MCF 10A (cell line): ENCODE measurements around the gene GPN2. TPM values are rescaled to one million over a fixed set of nuclear protein-coding genes. Genes with fewer than 3 reads are reported as not detected.

Experiments
- BruUV-seq: library from RNA; stranded (reverse); fragments of 400-500 nt; replicated peaks from 2 replicates; lab custom pipeline; 2021; lab: Mats Ljungman, UMichigan
- CTCF ChIA-PET: fragments of 300-600 bp; sonication (Branson Sonifier 250); formaldehyde crosslinking; extraction: SDS; loops from one replicate; lab custom pipeline; 2021; ENCODE audit warnings: antibody characterized with exemption, inconsistent platforms; lab: Yijun Ruan, JAX
- POLR2A ChIA-PET: fragments of 300-600, 350-650 bp; sonication (Branson Sonifier 250); formaldehyde crosslinking; extraction: SDS; loops from one replicate; lab custom pipeline; 2020; ENCODE audit warnings: antibody characterized with exemption, inconsistent platforms; lab: Yijun Ruan, JAX
- DNase-seq: peaks from one replicate; pipeline ENCODE4 v3.0.0-alpha.2; 2018; ENCODE audit not compliant: unreplicated experiment
- H3K27ac Mint-ChIP-seq: one replicate; pipeline ENCODE4 v1.8.0; 2022; ENCODE audit warnings: mild to moderate bottlenecking, low read depth, mixed read lengths; ENCODE audit not compliant: unreplicated experiment
- H3K27me3 Mint-ChIP-seq: one replicate; pipeline ENCODE4 v1.8.0; 2022; ENCODE audit warnings: mixed read lengths; ENCODE audit not compliant: insufficient read depth, unreplicated experiment
- H3K36me3 Mint-ChIP-seq: one replicate; pipeline ENCODE4 v1.8.0; 2022; ENCODE audit warnings: mild to moderate bottlenecking, moderate library complexity, mixed read lengths; ENCODE audit not compliant: insufficient read depth, unreplicated experiment
- H3K4me1 Mint-ChIP-seq: one replicate; pipeline ENCODE4 v1.8.0; 2022; ENCODE audit warnings: mixed read lengths; ENCODE audit not compliant: insufficient read depth, unreplicated experiment
- H3K4me3 Mint-ChIP-seq: one replicate; pipeline ENCODE4 v1.8.0; 2022; ENCODE audit warnings: mild to moderate bottlenecking, moderate library complexity, mixed read lengths; ENCODE audit not compliant: unreplicated experiment
- H3K9me3 Mint-ChIP-seq: one replicate; pipeline ENCODE4 v1.8.0; 2022; ENCODE audit warnings: mixed read lengths; ENCODE audit not compliant: unreplicated experiment
- intact Hi-C: fragments of 100-400 bp; cut with micrococcal nuclease; formaldehyde crosslinking; loops from 2 replicates; pipeline ENCODE4 v1.14.1; 2022
- total RNA-seq: library from RNA; stranded (reverse); gene quantifications from 2 replicates; pipeline ENCODE4 v1.2.3, GENCODE V29; 2022
- TF ChIP-seq, protein P1 (sequence below): fragments of 200-600 bp; IDR thresholded peaks from one replicate; pipeline ENCODE4 v1.8.0; 2022; ENCODE audit warnings: antibody characterized with exemption, mild to moderate bottlenecking; ENCODE audit not compliant: unreplicated experiment

GPN2 gene
- total RNA-seq, 1 experiment from 2014 or later = 39.7 TPM

DNA sequence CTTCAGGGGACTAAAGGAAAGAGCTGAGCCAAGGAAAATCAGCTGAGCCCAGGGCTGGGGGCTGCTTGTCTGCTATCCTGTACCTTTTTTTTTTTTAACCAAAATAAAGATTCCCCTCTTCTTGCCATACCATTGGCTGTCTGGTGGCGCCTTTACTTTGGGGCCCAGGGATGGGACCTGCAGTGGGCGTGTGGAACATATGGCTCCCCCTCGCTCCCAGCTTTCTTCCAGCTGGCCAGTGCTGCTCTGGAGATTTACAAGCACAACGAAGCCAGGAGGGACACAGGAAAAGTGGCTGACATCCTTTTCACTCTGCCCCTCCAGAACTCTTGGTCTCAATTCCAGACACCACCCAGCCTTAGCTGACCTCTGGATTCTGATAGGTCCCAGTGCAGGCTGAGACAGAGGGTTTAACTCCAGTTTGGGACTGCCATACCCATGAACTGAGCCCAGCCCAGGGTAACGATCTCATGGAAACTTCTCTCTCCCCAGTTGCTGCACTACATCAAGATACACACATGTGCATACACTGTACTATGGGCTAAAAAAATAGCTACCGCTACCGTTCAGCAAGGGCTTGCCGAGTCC, 32.5 kb downstream of the GPN2 start:
- Mint-ChIP-seq H3K36me3 (peaks cover 11% of the 10 kb centered on the region), H3K4me1 (peaks cover 36% of the 10 kb centered on the region), H3K9me3 (no peaks in the 10 kb centered on the region), H3K4me3 (no peak overlapping the region), H3K27ac (peak overlapping the region; percentile 81), H3K27me3 (no peaks in the 10 kb centered on the region)
- no TSS peak for BruUV-seq
- no peak for DNase-seq
- intact Hi-C loops = no loop called here
- CTCF ChIA-PET = interaction anchor here (0.6 to 3.1 kb wide), 11 partner anchors 9 to 139 kb away, joined by 3 to 23 read pairs (median 5); no protein-coding TSS in a partner anchor
- POLR2A ChIA-PET = interaction anchor here (0.5 to 9.7 kb wide), 10 partner anchors 7 to 154 kb away, joined by 3 to 131 read pairs (median 10); partner anchors contain the start of genes GPATCH3, GPN2 and SFN
- TF ChIP-seq, protein P1, sequence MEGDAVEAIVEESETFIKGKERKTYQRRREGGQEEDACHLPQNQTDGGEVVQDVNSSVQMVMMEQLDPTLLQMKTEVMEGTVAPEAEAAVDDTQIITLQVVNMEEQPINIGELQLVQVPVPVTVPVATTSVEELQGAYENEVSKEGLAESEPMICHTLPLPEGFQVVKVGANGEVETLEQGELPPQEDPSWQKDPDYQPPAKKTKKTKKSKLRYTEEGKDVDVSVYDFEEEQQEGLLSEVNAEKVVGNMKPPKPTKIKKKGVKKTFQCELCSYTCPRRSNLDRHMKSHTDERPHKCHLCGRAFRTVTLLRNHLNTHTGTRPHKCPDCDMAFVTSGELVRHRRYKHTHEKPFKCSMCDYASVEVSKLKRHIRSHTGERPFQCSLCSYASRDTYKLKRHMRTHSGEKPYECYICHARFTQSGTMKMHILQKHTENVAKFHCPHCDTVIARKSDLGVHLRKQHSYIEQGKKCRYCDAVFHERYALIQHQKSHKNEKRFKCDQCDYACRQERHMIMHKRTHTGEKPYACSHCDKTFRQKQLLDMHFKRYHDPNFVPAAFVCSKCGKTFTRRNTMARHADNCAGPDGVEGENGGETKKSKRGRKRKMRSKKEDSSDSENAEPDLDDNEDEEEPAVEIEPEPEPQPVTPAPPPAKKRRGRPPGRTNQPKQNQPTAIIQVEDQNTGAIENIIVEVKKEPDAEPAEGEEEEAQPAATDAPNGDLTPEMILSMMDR = no peak

DNA sequence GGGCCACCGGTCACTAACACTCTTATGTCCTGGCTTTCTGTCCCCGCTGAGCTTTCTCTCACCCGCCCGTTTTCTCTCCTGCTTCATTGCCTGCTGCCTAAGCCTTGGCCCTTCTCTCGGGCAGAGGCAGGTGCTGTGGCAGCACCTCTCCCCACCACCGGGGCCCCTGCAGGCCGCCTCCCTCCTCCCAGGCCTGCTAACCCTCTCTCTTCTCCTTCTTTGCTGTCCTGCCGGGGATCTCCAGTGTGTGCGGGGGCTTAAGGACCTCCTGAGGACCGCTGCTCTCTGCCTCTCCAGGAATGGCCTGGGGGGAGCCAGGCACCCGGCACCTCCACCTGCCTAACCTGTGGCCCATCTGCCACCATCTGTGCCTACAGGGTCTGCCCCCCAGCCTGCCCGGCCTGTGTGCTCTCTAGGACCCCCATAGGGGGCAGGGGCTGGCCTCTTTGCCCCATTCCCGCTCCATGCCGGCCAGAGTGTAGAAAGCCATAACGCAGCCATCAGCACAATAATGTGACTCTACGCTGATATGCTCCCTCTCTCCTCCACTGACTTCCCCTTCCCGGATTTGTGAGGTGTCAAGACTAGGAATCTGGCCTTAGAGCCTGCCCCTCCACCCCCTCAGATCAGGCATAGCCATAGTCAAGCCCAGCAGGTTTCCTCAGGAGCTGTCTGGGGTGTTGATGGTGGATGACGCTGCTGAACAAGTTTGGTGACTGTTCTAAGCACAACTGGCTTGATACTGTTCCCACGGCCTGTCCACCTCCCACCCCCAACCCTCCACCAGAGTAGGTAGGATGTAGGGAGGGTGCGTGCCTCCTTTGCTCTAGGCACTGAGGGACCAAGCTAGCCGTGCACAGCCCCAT, 33.2 kb downstream of the GPN2 start:
- TF ChIP-seq, protein P1 = no peak
- H3K27me3 Mint-ChIP-seq = no peaks in the 10 kb centered on the region
- peaks cover 12% of the 10 kb centered on the region for H3K36me3 Mint-ChIP-seq
- H3K4me3 Mint-ChIP-seq = no peak overlapping the region
- peaks cover 29% of the 10 kb centered on the region for H3K4me1 Mint-ChIP-seq
- H3K9me3 Mint-ChIP-seq = no peaks in the 10 kb centered on the region
- intact Hi-C loops = no loop called here
- DNase-seq = no peak
- BruUV-seq = no TSS peak
- ChIA-PET POLR2A (interaction anchor here (0.5 to 9.7 kb wide), 6 partner anchors 7 to 33 kb away, joined by 3 to 131 read pairs (median 39); partner anchors contain the start of genes GPN2 and SFN), CTCF (interaction anchor here (0.6 to 3.1 kb wide), 9 partner anchors 11 to 141 kb away, joined by 3 to 18 read pairs (median 5); no protein-coding TSS in a partner anchor)
- H3K27ac Mint-ChIP-seq = no peak overlapping the region

DNA sequence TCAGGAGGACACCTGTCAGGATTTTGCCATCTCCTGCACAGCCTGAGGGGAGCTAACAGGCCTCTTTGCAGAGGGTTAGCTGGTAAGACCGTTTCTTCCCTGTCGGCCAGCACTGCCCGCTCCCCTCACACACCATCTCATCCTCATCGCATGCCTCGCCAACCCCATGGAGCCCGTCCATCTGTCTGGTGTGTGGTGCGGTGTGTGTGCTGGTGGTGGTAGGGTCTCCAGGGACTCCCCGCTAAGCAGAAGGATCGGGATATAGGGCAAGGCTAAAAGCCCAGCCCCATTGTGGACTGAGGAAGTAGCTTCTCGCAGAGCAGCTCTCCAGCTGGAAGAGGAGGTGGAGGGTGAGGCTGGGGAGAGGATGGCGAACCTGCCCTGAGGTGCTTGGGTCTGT, 33.9 kb downstream of the GPN2 start:
- Mint-ChIP-seq H3K27me3 (no peaks in the 10 kb centered on the region), H3K9me3 (no peaks in the 10 kb centered on the region), H3K4me3 (no peak overlapping the region), H3K36me3 (peaks cover 18% of the 10 kb centered on the region), H3K27ac (peak overlapping the region; percentile 65), H3K4me1 (peaks cover 22% of the 10 kb centered on the region)
- CTCF ChIA-PET = interaction anchor here (0.6 to 2.5 kb wide), 6 partner anchors 11 to 142 kb away, joined by 3 to 13 read pairs (median 4); no protein-coding TSS in a partner anchor
- POLR2A ChIA-PET = interaction anchor here (0.6 to 5.8 kb wide), 5 partner anchors 9 to 156 kb away, joined by 3 to 82 read pairs (median 6); partner anchors contain the start of genes GPATCH3, GPN2 and SFN
- DNase-seq = no peak
- BruUV-seq = no TSS peak
- intact Hi-C loops = no loop called here
- TF ChIP-seq, protein P1 = no peak
